Measurements from ENCODE around the gene NOVA1. TPM values are rescaled to one million over a fixed set of nuclear protein-coding genes. Genes with fewer than 3 reads are reported as not detected.

NOVA1 gene
- total RNA-seq, 1 experiment from 2014 or later: not detected

- TF ChIP-seq CTCF (IDR thresholded peaks at IDR 0.05; ENCODE audit: unreplicated experiment): no peak
- Mint-ChIP-seq H3K4me3 (ENCODE audit: unreplicated experiment) (no peak overlapping the region), H3K4me1 (ENCODE audit: insufficient read depth, unreplicated experiment) (no peaks in the 10 kb centered on the region), H3K27me3 (ENCODE audit: insufficient read depth, unreplicated experiment) (no peaks in the 10 kb centered on the region), H3K36me3 (ENCODE audit: insufficient read depth, unreplicated experiment) (peaks cover 5% of the 10 kb centered on the region), H3K27ac (ENCODE audit: low read depth, unreplicated experiment) (no peak overlapping the region), H3K9me3 (ENCODE audit: unreplicated experiment) (peaks cover 16% of the 10 kb centered on the region)
- no peak for DNase-seq (ENCODE audit: unreplicated experiment)
- ChIA-PET CTCF (no interaction called here), POLR2A (no interaction called here)
- intact Hi-C loops (cut with micrococcal nuclease): no loop called here
- BruUV-seq (replicated peaks): no TSS peak
These were observed 196.5 kb downstream of the NOVA1 start for GRCh38 chr14:26401179-26401968.

GRCh38 chr14:26400373-26400772 is 197.5 kb downstream of the NOVA1 start:
- ChIA-PET CTCF (no interaction called here), POLR2A (no interaction called here)
- no TSS peak for BruUV-seq (replicated peaks)
- DNase-seq (ENCODE audit: unreplicated experiment): no peak
- intact Hi-C loops (cut with micrococcal nuclease): no loop called here
- Mint-ChIP-seq H3K36me3 (ENCODE audit: insufficient read depth, unreplicated experiment) (peaks cover 5% of the 10 kb centered on the region), H3K4me1 (ENCODE audit: insufficient read depth, unreplicated experiment) (no peaks in the 10 kb centered on the region), H3K27ac (ENCODE audit: low read depth, unreplicated experiment) (no peak overlapping the region), H3K9me3 (ENCODE audit: unreplicated experiment) (peaks cover 16% of the 10 kb centered on the region), H3K4me3 (ENCODE audit: unreplicated experiment) (no peak overlapping the region), H3K27me3 (ENCODE audit: insufficient read depth, unreplicated experiment) (no peaks in the 10 kb centered on the region)
- TF ChIP-seq CTCF (IDR thresholded peaks at IDR 0.05; ENCODE audit: unreplicated experiment): no peak

GRCh38 chr14:26398616-26399015 is 199.2 kb downstream of the NOVA1 start:
- H3K27ac Mint-ChIP-seq (ENCODE audit: low read depth, unreplicated experiment): no peak overlapping the region
- H3K4me3 Mint-ChIP-seq (ENCODE audit: unreplicated experiment): no peak overlapping the region
- no TSS peak for BruUV-seq (replicated peaks)
- TF ChIP-seq CTCF (IDR thresholded peaks at IDR 0.05; ENCODE audit: unreplicated experiment): no peak
- DNase-seq (ENCODE audit: unreplicated experiment): no peak
- intact Hi-C loops (cut with micrococcal nuclease): no loop called here
- H3K27me3 Mint-ChIP-seq (ENCODE audit: insufficient read depth, unreplicated experiment): no peaks in the 10 kb centered on the region
- peaks cover 8% of the 10 kb centered on the region for H3K4me1 Mint-ChIP-seq (ENCODE audit: insufficient read depth, unreplicated experiment)
- POLR2A ChIA-PET: no interaction called here
- H3K9me3 Mint-ChIP-seq (ENCODE audit: unreplicated experiment): peaks cover 8% of the 10 kb centered on the region
- peaks cover 5% of the 10 kb centered on the region for H3K36me3 Mint-ChIP-seq (ENCODE audit: insufficient read depth, unreplicated experiment)
- CTCF ChIA-PET: interaction anchor here (0.5 to 0.6 kb wide), 2 partner anchors 794 to 1653 kb away, joined by 3 read pairs; no protein-coding TSS in a partner anchor
